ENCODE data around the gene CUZD1.

DNA sequence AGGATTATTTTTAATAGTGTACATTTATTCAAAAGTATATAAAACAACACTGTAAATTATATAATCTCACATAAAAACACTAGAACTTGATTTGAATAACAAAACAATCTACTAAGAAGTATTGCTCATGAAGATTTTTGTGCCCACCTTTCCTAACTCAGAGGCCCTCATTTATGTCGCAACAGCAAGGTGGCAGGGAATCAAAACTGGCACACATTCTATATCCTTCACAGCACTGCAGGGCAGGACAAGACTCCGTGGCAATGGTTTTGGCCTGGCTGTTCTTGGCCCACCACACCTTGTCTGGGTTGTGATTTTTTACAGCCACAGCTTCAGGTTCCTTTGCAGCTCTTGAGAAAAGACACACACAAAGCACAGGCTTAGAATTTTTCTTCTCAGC, 3.4 kb upstream of the CUZD1 start:
- TF ChIP-seq, protein P1, sequence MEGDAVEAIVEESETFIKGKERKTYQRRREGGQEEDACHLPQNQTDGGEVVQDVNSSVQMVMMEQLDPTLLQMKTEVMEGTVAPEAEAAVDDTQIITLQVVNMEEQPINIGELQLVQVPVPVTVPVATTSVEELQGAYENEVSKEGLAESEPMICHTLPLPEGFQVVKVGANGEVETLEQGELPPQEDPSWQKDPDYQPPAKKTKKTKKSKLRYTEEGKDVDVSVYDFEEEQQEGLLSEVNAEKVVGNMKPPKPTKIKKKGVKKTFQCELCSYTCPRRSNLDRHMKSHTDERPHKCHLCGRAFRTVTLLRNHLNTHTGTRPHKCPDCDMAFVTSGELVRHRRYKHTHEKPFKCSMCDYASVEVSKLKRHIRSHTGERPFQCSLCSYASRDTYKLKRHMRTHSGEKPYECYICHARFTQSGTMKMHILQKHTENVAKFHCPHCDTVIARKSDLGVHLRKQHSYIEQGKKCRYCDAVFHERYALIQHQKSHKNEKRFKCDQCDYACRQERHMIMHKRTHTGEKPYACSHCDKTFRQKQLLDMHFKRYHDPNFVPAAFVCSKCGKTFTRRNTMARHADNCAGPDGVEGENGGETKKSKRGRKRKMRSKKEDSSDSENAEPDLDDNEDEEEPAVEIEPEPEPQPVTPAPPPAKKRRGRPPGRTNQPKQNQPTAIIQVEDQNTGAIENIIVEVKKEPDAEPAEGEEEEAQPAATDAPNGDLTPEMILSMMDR (IDR thresholded peaks at IDR 0.05), result no peak
- TF ChIP-seq POLR2A (IDR thresholded peaks at IDR 0.05), result no peak

Measured in testis (tissue), 2 donors.